ENCODE results near the gene PRDM15. TPM values are rescaled to one million over a fixed set of nuclear protein-coding genes. Genes with fewer than 3 reads are reported as not detected.

Gene PRDM15
- total RNA-seq, 1 experiment from 2014 or later: 9.9 TPM

GRCh38 chr21:41766883-41767605, 112.1 kb downstream of the PRDM15 start, which contains the start of gene RIPK4:
TSS of gene RIPK4 (minus strand) at chr21:41767052. CDS start at chr21:41767041, 11 bp downstream.
- Histone ChIP-seq H3K9ac (ENCODE audit: extremely low read depth, insufficient read length, low read length) (no peak within 1 kb of the TSS), H3K4ac (ENCODE audit: low read depth, low read length) (no peak within 1 kb of the TSS), H3K18ac (ENCODE audit: insufficient read length, low read depth, low read length) (peak within 1 kb of the TSS; percentile 83), H2BK20ac (ENCODE audit: low read depth, low read length, poor library complexity, severe bottlenecking) (no peak within 1 kb of the TSS), H4K91ac (ENCODE audit: insufficient read length, low read depth, low read length) (no peak within 1 kb of the TSS), H3K56ac (ENCODE audit: insufficient read length, low read depth, low read length) (no peak within 1 kb of the TSS), H4K5ac (ENCODE audit: insufficient read length, low read depth, low read length) (no peak within 1 kb of the TSS), H2AFZ (ENCODE audit: low read length) (no peak within 1 kb of the TSS), H3K23ac (ENCODE audit: insufficient read length, low read depth, low read length) (no peak within 1 kb of the TSS), H2BK120ac (ENCODE audit: low read depth, low read length, poor library complexity, severe bottlenecking) (no peak within 1 kb of the TSS), H4K20me1 (ENCODE audit: control insufficient read depth, insufficient read depth, insufficient read length) (no peaks in the 10 kb centered on the region), H3T11ph (ENCODE audit: low read length) (no peak within 1 kb of the TSS), H3K27ac (ENCODE audit: insufficient read length, low read depth, low read length) (no peak within 1 kb of the TSS), H3K4me2 (ENCODE audit: insufficient read depth, insufficient read length, low read length) (peak within 1 kb of the TSS; percentile 80), H3K4me1 (ENCODE audit: insufficient read depth, low read length) (peaks cover 6% of the 10 kb centered on the region; the same call in 1 of the 2 replicates), H3K79me1 (ENCODE audit: insufficient read depth, low read depth, low read length, poor library complexity, severe bottlenecking) (no peaks in the 10 kb centered on the region), H2AK5ac (ENCODE audit: insufficient read length, low read length) (no peak within 1 kb of the TSS), H2BK12ac (ENCODE audit: insufficient read length, low read depth, low read length) (no peak within 1 kb of the TSS), H3K14ac (ENCODE audit: insufficient read depth, low read length) (peak within 1 kb of the TSS; percentile 62; the same call in 1 of the 2 replicates), H3K23me2 (ENCODE audit: insufficient read length, low read depth, low read length, poor library complexity, severe bottlenecking) (peaks cover 22% of the 10 kb centered on the region), H2BK15ac (ENCODE audit: low read depth, low read length) (no peak within 1 kb of the TSS), H4K8ac (replicated peaks; ENCODE audit: insufficient read length, low read depth, low read length) (no peak within 1 kb of the TSS), H3K27me3 (ENCODE audit: insufficient read depth, low read length) (peaks cover 73% of the 10 kb centered on the region), H3K9me3 (ENCODE audit: control insufficient read depth, low read depth, low read length) (no peaks in the 10 kb centered on the region), H3K79me2 (ENCODE audit: insufficient read depth, low read length) (no peaks in the 10 kb centered on the region), H2BK5ac (ENCODE audit: insufficient read length, low read length) (no peak within 1 kb of the TSS)
- Mint-ChIP-seq H3K4me1 (peaks cover 62 to 77% of the 10 kb centered on the region in 2 experiments), H3K27ac (no peak within 1 kb of the TSS), H3K36me3 (ENCODE audit: insufficient read depth in 1 of 3, low read depth in 3 of 3) (no peaks in the 10 kb centered on the region), H3K4me3 (peak within 1 kb of the TSS; percentile 62 to 85), H3K27me3 (ENCODE audit: low read depth) (peaks cover 92% of the 10 kb centered on the region), H3K9me3 (peaks cover 0 to 2% of the 10 kb centered on the region in 2 experiments; a peak in 1 of 5 replicates)
- peak; percentile 89 for DNase-seq
- WGBS (ENCODE audit: extremely low coverage, insufficient read length, low lambda C conversion rate): no CpG with 5 or more reads among the region's 53 CpGs
- no peak for TF ChIP-seq CTCF (conservative IDR thresholded peaks at IDR 0.05)

Data from H9 (cell line).